ENCODE results near the gene INCENP.

INCENP gene

GRCh38 chr11:62144641-62145255 lies 20.9 kb downstream of the INCENP start:
- H3K4me3 Mint-ChIP-seq, result no peak overlapping the region
- no peaks in the 10 kb centered on the region for H3K9me3 Mint-ChIP-seq
- no peaks in the 10 kb centered on the region for H3K4me1 Mint-ChIP-seq (ENCODE audit: low read depth)
- peaks cover 48% of the 10 kb centered on the region for H3K36me3 Mint-ChIP-seq (ENCODE audit: low read depth)
- H3K27ac Mint-ChIP-seq, result no peak overlapping the region
- H3K27me3 Mint-ChIP-seq, result no peaks in the 10 kb centered on the region

DNA sequence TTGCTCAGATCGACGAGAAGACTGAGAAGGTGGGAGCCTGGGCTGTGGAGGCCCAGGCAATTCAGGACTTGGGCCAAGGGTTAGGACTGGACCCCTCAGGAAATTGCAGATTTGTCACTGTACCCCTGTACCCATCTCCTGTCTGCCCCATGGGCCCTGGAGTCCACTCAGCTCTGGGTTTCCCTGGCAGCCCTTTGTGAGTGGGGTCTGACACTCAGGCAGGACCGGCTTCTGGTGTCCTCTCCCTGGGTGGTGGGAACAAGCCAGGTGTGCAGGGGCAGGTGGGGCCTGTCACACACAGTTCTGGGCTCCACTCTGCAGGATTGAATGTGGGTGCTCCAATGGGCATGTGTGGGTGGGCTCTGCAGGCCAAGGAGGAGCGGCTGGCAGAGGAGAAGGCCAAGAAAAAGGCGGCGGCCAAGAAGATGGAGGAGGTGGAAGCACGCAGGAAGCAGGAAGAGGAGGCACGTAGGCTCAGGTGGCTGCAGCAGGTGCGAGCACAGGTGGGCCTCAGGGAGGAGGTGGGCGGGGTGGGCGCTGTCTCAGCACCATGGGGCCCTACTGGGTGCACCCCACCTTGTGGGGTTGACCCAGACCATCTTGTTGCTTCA lies 21.6 kb downstream of the INCENP start:
- Mint-ChIP-seq H3K27me3 (no peaks in the 10 kb centered on the region), H3K27ac (no peak overlapping the region), H3K4me3 (no peak overlapping the region), H3K4me1 (ENCODE audit: low read depth) (no peaks in the 10 kb centered on the region), H3K9me3 (no peaks in the 10 kb centered on the region), H3K36me3 (ENCODE audit: low read depth) (peaks cover 51% of the 10 kb centered on the region)

- H3K9me3 Mint-ChIP-seq, result no peaks in the 10 kb centered on the region
- H3K4me1 Mint-ChIP-seq (ENCODE audit: low read depth), result no peaks in the 10 kb centered on the region
- H3K36me3 Mint-ChIP-seq (ENCODE audit: low read depth), result peaks cover 58% of the 10 kb centered on the region
- no peak overlapping the region for H3K27ac Mint-ChIP-seq
- no peak overlapping the region for H3K4me3 Mint-ChIP-seq
- no peaks in the 10 kb centered on the region for H3K27me3 Mint-ChIP-seq
Measured at GRCh38 chr11:62146476-62147200, 22.8 kb downstream of the INCENP start.

DNA sequence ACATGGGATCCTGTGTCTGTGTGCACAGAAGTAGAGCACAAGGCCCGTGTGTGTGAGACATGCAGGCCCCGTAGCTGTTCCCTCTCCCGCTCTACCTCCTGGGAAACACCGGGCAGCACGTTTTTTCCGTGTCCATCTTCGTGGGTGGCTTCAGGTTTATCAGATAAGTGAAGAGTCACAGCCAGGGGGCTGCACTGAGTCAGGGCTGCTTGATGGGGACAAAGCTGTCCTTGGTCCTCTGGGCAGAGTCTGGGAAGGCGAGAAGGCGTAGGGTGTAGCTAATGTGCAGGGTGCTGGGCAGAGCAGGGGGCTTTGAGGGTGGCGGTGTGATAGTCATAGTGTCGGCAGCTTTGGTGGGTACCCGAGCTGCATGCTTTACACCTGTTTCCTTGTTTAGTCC lies 23.7 kb downstream of the INCENP start:
- H3K4me3 Mint-ChIP-seq, result no peak overlapping the region
- no peaks in the 10 kb centered on the region for H3K9me3 Mint-ChIP-seq
- H3K27ac Mint-ChIP-seq, result no peak overlapping the region
- H3K4me1 Mint-ChIP-seq (ENCODE audit: low read depth), result no peaks in the 10 kb centered on the region
- H3K27me3 Mint-ChIP-seq, result no peaks in the 10 kb centered on the region
- peaks cover 63% of the 10 kb centered on the region for H3K36me3 Mint-ChIP-seq (ENCODE audit: low read depth)

DNA sequence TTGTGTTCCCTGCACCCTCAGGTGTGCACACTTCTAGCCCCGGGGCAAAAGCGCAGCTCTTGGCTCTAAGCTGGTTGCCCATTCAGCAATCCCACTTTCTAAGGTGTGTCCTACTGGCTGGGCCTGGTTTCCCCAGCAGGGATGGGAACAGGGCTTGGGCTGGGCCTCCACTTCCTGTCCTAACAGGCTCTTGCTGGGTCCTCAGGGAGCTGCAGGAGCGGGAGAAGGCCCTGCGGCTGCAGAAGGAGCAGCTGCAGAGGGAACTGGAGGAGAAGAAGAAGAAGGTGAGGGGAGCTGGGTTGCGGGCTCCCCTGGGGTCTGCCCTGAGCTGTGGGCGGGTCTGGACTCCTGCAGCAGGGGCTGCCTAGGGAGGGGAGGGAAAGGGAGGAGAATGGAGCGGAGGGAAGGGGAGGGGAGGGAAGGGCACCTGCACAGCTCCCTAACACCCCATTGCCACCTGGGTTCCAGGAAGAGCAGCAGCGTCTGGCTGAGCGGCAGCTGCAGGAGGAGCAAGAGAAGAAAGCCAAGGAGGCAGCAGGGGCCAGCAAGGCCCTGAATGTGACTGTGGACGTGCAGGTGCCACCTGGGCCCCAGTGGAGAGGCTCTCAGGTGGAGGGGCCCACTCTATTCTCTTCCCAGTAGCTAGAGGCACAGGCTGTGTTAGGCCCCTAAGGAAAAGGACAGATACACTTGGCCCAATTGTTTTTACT lies 24.6 kb downstream of the INCENP start:
- Mint-ChIP-seq H3K4me3 (no peak overlapping the region), H3K4me1 (ENCODE audit: low read depth) (no peaks in the 10 kb centered on the region), H3K9me3 (no peaks in the 10 kb centered on the region), H3K36me3 (ENCODE audit: low read depth) (peaks cover 68% of the 10 kb centered on the region), H3K27ac (no peak overlapping the region), H3K27me3 (no peaks in the 10 kb centered on the region)

- Mint-ChIP-seq H3K9me3 (no peaks in the 10 kb centered on the region), H3K36me3 (ENCODE audit: low read depth) (peaks cover 60% of the 10 kb centered on the region), H3K27ac (no peak overlapping the region), H3K27me3 (no peaks in the 10 kb centered on the region), H3K4me1 (ENCODE audit: low read depth) (no peaks in the 10 kb centered on the region), H3K4me3 (no peak overlapping the region)
Measured at GRCh38 chr11:62149986-62150886, 26.4 kb downstream of the INCENP start.

DNA sequence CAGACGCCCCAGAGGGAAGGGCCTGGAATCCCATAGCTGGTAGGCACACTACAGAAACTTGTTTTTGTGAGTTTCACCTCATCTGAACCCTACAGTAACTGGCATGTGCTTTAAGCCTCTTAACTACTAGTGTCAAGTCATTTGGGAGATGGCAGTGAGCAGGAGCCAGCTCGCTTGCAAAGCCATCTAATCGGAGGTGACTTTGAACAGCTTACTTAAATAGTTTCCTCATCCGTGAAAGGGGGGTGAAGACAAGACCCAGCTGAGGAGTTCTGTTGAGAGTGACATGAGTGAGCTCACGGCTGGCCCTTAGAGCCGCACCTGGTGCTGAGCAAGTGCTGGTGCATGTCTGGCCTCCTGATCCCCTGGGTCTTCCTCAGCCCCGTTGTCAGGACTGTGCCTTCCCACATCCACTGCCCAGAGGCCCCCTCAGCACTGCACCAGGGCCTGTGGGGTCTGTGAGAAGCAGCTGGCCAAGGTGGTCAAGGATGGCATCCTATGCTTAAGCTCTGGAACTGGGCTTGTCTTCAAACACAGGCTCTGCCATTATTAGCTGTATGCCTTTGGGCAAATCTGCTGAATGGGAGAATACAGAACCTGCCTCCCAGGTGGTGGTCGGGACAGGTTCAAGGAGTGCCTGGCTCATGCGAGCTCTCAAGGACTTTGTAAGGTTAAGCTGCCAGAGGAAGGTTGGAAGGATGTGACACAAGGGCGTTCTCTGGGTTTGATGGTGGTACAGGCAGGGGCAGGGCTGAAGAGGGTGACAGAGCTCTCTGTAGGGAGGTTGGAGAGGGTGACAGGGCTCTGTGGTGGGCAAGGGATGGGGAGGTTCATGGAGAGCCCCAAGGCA lies 27.3 kb downstream of the INCENP start:
- peaks cover 58% of the 10 kb centered on the region for H3K36me3 Mint-ChIP-seq (ENCODE audit: low read depth)
- no peak overlapping the region for H3K4me3 Mint-ChIP-seq
- H3K27me3 Mint-ChIP-seq, result no peaks in the 10 kb centered on the region
- H3K27ac Mint-ChIP-seq, result no peak overlapping the region
- H3K9me3 Mint-ChIP-seq, result no peaks in the 10 kb centered on the region
- no peaks in the 10 kb centered on the region for H3K4me1 Mint-ChIP-seq (ENCODE audit: low read depth)

DNA sequence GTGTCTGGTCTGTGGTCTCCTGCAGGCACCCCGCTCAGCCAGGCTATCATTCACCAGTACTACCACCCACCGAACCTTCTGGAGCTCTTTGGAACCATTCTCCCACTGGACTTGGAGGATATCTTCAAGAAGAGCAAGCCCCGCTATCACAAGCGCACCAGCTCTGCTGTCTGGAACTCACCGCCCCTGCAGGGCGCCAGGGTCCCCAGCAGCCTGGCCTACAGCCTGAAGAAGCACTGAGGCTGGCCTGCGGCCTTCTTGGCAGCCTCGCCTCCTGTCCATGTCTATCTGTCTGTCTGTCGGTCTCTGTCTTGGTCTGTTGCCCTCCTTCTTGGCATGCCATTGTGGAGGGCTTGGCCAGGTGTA lies 27.9 kb downstream of the INCENP start:
- no peaks in the 10 kb centered on the region for H3K9me3 Mint-ChIP-seq
- H3K4me3 Mint-ChIP-seq, result no peak overlapping the region
- H3K27me3 Mint-ChIP-seq, result no peaks in the 10 kb centered on the region
- H3K27ac Mint-ChIP-seq, result no peak overlapping the region
- H3K36me3 Mint-ChIP-seq (ENCODE audit: low read depth), result peaks cover 52% of the 10 kb centered on the region
- H3K4me1 Mint-ChIP-seq (ENCODE audit: low read depth), result no peaks in the 10 kb centered on the region

DNA sequence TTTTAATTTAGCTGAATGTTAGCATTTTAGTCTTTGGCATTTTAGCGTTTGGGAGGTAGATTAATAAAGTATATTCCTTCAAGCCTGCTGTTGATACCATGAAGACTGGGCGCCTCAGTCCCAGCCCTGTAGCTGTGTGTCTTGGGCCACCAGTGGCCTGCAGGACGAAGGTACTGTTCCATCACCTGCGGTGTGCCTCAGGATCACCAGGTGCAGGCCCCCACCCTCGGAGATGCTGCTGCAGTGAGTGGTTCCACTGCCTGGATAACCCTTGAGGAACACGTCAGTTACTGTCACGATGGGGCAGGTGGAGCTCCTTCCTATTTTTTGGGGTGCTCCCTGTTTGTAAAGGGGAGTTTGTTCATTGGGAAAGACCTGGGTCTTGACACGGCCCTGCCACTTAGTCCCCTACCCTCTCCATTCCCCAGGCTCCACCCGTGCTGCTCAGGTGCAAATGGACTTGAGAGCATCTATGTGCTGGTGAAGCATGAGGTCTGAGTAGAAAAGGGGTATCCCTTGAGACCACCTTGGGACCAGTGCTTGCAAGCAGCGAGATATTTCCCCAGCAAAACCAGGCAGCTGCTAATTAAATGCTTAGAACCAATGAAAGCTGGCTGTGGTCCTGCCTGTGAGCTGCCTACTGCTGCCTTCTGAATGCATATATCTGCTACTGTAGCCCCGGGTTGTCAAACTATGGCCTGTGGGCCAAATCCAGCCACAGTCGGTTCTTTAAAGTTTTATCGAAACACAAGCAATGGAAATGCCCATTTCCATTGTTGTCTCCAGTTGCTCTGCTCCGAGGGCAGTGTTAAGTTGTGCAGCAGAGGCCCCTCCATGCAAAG lies 28.7 kb downstream of the INCENP start:
- no peak overlapping the region for H3K27ac Mint-ChIP-seq
- no peak overlapping the region for H3K4me3 Mint-ChIP-seq
- H3K4me1 Mint-ChIP-seq (ENCODE audit: low read depth), result no peaks in the 10 kb centered on the region
- peaks cover 45% of the 10 kb centered on the region for H3K36me3 Mint-ChIP-seq (ENCODE audit: low read depth)
- no peaks in the 10 kb centered on the region for H3K27me3 Mint-ChIP-seq
- H3K9me3 Mint-ChIP-seq, result no peaks in the 10 kb centered on the region

DNA sequence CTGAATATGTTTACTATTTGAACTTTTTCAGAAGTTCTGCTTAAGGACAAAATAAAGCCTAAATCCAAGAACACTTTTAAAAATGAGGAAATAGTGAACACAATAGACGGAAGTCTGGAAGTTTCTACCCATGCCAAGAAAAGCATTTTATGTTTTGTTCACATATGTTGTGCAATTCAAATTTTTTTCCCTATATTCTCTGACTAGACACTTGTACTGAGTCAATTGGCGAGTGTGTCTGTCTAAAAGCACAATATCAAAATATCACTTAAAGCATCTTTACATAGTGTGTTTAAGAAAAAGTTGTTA lies 29.2 kb downstream of the INCENP start:
- Mint-ChIP-seq H3K27ac (no peak overlapping the region), H3K9me3 (no peaks in the 10 kb centered on the region), H3K4me3 (no peak overlapping the region), H3K27me3 (no peaks in the 10 kb centered on the region), H3K4me1 (ENCODE audit: low read depth) (no peaks in the 10 kb centered on the region), H3K36me3 (ENCODE audit: low read depth) (peaks cover 39% of the 10 kb centered on the region)

GRCh38 chr11:62153617-62154016 lies 29.8 kb downstream of the INCENP start:
- Mint-ChIP-seq H3K4me1 (ENCODE audit: low read depth) (no peaks in the 10 kb centered on the region), H3K36me3 (ENCODE audit: low read depth) (peaks cover 38% of the 10 kb centered on the region), H3K9me3 (no peaks in the 10 kb centered on the region), H3K4me3 (no peak overlapping the region), H3K27me3 (no peaks in the 10 kb centered on the region), H3K27ac (no peak overlapping the region)

GRCh38 chr11:62157603-62158002 lies 33.8 kb downstream of the INCENP start:
- H3K27me3 Mint-ChIP-seq, result peaks cover 32% of the 10 kb centered on the region
- H3K4me3 Mint-ChIP-seq, result no peak overlapping the region
- no peaks in the 10 kb centered on the region for H3K9me3 Mint-ChIP-seq

GRCh38 chr11:62166371-62166770 lies 42.6 kb downstream of the INCENP start:
- no peaks in the 10 kb centered on the region for H3K36me3 Mint-ChIP-seq (ENCODE audit: low read depth)

More at GRCh38 chr11:62157603-62158002, 33.8 kb downstream of the INCENP start:
- Mint-ChIP-seq H3K27ac (no peak overlapping the region), H3K36me3 (ENCODE audit: low read depth) (peaks cover 10% of the 10 kb centered on the region), H3K4me1 (ENCODE audit: low read depth) (no peaks in the 10 kb centered on the region)

More at GRCh38 chr11:62166371-62166770, 42.6 kb downstream of the INCENP start:
- H3K4me3 Mint-ChIP-seq, result no peak overlapping the region
- no peaks in the 10 kb centered on the region for H3K9me3 Mint-ChIP-seq
- H3K4me1 Mint-ChIP-seq (ENCODE audit: low read depth), result peaks cover 2% of the 10 kb centered on the region
- peaks cover 39% of the 10 kb centered on the region for H3K27me3 Mint-ChIP-seq
- H3K27ac Mint-ChIP-seq, result no peak overlapping the region

Measured in stimulated activated naive CD8-positive, alpha-beta T cell treated with anti-CD3 and anti-CD28 coated beads, Interleukin-15, Interleukin-2, amounts not matched to agents 100 ng/mL and 50 ng/mL, for 24 hours (primary cell).